Left colon (tissue), 2 donors: ENCODE measurements around the gene EBP. TPM values are rescaled to one million over a fixed set of nuclear protein-coding genes. Genes with fewer than 3 reads are reported as not detected.

Experiments used
- ATAC-seq: fragments of 200-7000 bp; cut with Tn5 transposase; one replicate; pipeline ENCODE4 v1.9.1; 2020; ENCODE audit warnings: mild to moderate bottlenecking, moderate library complexity
- DNase-seq, 2 donors: peaks; one replicate each; pipeline ENCODE4 v3.0.0-alpha.2; 2020
- intact Hi-C, 2 donors: fragments of 100-400 bp; cut with DNase I in 1 of 2; cut with micrococcal nuclease in 1 of 2; formaldehyde crosslinking; loops; one replicate each; pipeline versions ENCODE4 v1.11.2 to v1.14.0; 2022; cut with DNase I, micrococcal nuclease
- total RNA-seq, 2 donors: library from RNA; stranded (reverse); fragmentation: NEBNext Ultra II Directional; extraction: Animal tissue kit (Norgen Biotek cat#: 25700); gene quantifications; one replicate each; pipeline ENCODE4 v1.2.1, GENCODE V29; 2021
- donor health status: DM: no; HTN: no; CAD: no.
- donor health status: DM: yes; HTN: yes; CAD: no.

EBP gene
- total RNA-seq, 2 donors from 2014 or later, result 152 to 207 TPM

- intact Hi-C loops, result no loop called here
- DNase-seq (no peak), ATAC-seq (no peak)
Measured at GRCh38 chrX:48490661-48491060, 30.9 kb upstream of the EBP start.

GRCh38 chrX:48491809-48492208 lies 29.8 kb upstream of the EBP start:
- DNase-seq, result no peak
- intact Hi-C loops, result no loop called here
- ATAC-seq, result no peak

DNA sequence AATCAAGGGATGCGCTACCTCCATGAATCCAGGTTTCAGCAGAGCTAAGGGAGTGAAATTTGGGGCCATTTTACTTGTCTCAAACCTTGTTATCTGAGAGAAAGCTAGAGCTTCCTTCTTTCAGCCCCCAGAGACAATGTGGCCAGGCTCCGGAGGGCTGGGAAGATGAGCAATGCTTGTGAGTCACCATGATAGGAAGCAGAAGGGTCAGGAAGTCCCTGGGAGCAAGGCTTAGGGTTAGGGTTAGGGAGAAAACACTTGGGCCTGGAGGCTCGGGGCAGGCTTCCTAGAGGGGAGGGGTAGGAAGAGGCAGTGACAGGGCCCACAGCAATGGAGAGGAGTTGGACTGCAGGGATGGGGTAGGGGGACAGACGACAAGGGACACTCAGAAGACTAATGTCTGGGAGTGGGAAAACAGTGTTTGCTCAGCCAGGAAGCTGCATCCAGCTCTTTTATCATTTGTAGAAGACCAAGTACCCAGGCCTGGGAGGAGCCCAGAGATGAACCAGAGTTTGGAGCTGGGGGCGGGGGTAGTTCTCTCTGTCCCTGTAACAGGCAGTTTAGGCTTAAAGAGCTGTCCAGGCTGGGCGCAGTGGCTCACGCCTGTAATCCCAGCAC lies 29.2 kb upstream of the EBP start:
- intact Hi-C loops, result no loop called here
- no peak for DNase-seq
- no peak for ATAC-seq

DNA sequence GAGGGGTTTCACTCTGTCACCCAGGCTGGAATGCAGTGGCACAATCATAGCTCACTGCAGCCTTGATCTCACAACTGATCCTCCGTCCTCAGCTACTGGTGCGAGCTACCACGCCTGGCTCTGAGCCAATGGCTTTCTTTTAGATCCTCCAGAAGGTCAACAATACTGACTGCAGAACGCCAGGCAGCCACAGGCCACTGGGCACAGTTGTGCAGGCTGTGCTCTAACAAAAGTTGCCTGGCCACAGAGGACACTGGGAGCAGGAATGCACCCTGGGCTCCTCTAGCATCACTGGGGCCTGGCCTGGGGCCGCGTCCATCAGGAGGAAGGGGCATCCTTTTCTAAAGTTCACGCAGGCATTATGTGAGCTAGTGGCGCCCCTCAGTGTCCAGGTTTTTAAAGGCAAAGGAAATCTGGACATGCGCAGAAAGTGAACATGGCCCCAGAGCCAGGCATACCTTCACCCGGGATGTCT lies 27.7 kb upstream of the EBP start:
- intact Hi-C loops, result no loop called here
- DNase-seq, result peak in 1 of 2 donors; percentile 28
- peak; percentile 76 for ATAC-seq

- intact Hi-C loops, result no loop called here
Measured at GRCh38 chrX:48496660-48497059, 24.9 kb upstream of the EBP start.

DNA sequence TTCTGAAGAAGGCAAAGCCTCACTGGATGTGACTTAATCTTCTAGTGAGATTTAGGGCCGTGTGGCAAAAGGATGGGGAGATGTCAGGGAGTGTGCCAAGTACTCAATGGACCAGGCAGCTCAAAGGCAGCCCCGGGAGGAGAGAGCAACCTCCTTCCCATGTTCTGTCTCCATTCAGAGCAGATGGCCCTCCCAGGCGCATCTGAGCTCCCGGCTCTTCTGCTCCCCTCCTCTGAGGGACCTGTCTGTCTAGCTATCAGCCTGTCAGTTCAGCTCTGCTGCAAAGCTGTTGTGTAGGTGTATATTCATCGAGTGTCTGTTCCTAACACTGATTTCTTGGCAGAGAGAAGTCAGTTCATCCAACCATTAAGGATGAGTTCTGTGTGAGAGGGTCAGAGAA lies 23.7 kb upstream of the EBP start:
- DNase-seq (no peak), ATAC-seq (no peak)
- intact Hi-C loops, result no loop called here

More at GRCh38 chrX:48496660-48497059, 24.9 kb upstream of the EBP start:
- ATAC-seq (no peak), DNase-seq (no peak)

- intact Hi-C loops, result no loop called here
- ATAC-seq (no peak), DNase-seq (no peak)
Measured at GRCh38 chrX:48498374-48498809, 23.2 kb upstream of the EBP start.

DNA sequence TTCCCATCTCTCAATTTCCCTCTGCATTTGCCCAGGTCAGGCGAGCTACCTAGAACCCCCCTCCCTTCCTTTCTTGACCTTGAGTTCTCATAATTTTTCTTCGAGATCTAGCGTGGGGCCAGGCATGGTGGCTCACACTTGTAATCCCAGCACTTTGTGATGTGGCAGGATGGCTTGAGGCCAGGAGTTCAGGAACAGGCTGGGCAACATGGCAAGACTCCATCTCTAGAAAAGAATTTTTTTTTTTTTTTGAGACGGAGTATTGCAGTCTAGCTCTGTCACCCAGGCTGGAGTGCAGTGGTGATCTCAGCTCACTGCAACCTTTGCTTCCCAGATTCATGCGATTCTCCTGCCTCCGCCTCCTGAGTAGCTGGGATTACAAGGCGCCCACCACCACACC lies 17.3 kb upstream of the EBP start:
- intact Hi-C loops, result no loop called here
- ATAC-seq, result no peak
- no peak for DNase-seq

GRCh38 chrX:48505481-48505880 lies 16.1 kb upstream of the EBP start:
- intact Hi-C loops, result no loop called here
- DNase-seq, result no peak
- no peak for ATAC-seq

DNA sequence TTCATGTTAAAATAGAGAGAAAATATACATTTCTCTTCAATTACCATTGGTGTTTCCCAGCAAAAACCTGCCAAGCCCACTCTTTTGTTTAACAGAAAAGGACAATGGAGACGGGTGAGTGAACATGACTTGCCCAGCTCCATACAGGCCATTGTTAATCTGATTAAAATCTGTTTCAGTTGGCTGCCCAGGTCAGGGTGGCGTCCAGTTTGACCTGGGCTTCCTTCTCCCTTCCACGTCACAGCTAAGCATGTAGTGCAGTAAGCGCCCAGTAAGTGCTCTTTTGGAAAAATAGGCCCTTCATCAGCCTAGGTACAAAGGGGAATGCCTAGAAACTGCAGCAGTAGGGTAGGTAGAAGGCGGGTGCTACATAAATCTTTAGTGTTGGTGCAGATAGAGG lies 14.4 kb upstream of the EBP start:
- intact Hi-C loops, result no loop called here
- ATAC-seq, result no peak
- DNase-seq, result no peak

- intact Hi-C loops, result no loop called here
- DNase-seq (peak; percentile 83 to 87), ATAC-seq (peak; percentile 96)
Measured at GRCh38 chrX:48508400-48509244, 13.0 kb upstream of the EBP start, which contains the start of gene PORCN. TSS of gene PORCN (plus strand) at chrX:48508992. CDS start at chrX:48509821, 829 bp downstream.

- intact Hi-C loops, result no loop called here
- ATAC-seq (no peak), DNase-seq (no peak)
Measured at GRCh38 chrX:48509245-48509590, 12.4 kb upstream of the EBP start.

- intact Hi-C loops, result no loop called here
- DNase-seq (no peak), ATAC-seq (no peak)
Measured at GRCh38 chrX:48509619-48510018, 12.0 kb upstream of the EBP start.

- ATAC-seq, result no peak
- peak in 1 of 2 donors; percentile 24 for DNase-seq
- intact Hi-C loops, result no loop called here
Measured at GRCh38 chrX:48511560-48511959, 10.0 kb upstream of the EBP start.

GRCh38 chrX:48512371-48512935 lies 9.2 kb upstream of the EBP start:
- DNase-seq (no peak), ATAC-seq (no peak)
- intact Hi-C loops, result no loop called here

DNA sequence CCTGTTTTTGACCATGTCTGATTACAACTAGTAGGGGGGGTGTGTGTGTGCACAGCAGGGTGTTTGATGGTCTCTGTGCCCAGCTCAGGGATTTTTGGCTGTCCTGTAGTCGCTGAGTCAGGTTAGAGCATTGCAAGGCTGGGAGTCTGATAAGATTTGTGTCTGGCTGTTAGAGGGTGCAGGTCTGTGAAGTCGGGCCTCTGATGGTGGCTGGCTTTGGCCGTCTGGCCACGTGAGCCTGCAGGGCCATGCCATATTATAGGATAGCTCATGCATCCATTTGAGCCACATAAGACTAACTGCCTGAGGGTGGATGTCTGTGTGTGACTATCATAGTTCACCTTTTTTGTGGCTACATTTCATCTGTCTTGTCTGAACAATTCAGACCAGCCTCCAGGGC lies 7.9 kb upstream of the EBP start:
- no peak for DNase-seq
- intact Hi-C loops, result no loop called here
- no peak for ATAC-seq

- no peak for ATAC-seq
- no peak for DNase-seq
- intact Hi-C loops, result no loop called here
Measured at GRCh38 chrX:48514126-48514806, 7.3 kb upstream of the EBP start.

DNA sequence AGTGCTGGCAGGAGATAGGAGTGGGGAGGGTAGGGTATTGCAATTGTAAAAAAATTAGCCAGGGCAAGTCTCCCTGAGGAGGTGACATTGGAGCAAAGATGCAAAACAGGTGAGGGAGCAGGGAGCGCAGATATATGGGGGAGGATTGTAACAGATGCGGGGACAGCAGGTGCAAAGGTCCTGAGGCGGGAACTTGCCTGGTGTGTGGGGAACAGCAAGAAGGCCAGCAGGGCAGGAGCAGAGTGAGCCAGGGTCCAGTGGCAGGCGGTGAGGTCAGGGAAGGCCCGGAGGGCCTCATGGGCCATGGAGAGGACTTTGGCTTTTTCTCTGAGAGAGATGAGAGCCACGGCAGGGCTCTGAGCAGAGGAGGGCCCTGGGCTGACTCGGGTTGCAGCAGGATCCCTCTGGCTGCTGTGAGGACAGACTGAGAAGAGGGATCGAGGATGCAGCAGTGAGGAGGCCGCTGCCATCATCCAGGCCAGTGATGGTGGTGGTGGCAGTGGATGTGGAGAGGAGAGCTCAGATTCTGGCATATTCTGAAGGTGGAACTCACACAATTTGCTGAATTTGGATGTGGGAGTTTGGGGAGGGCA lies 6.6 kb upstream of the EBP start:
- intact Hi-C loops, result no loop called here
- DNase-seq (no peak), ATAC-seq (no peak)

DNA sequence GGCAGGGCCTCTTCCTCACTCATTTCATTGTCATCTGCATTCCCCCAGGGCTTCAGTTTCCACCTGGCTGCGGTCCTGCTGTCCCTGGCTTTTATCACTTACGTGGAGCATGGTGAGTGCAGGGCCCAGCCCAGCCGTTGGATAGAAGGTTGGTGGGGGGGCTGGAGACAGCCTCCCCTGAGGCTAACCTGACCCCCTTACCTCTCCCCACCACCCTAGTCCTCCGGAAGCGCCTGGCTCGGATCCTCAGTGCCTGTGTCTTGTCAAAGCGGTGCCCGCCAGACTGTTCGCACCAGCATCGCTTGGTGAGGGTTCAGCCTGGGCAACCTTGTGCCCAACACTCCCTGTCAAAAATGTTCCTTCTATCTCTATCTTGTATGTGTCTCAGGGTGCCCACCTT lies 5.8 kb upstream of the EBP start:
- intact Hi-C loops, result no loop called here
- no peak for ATAC-seq
- DNase-seq, result no peak
